HG03175 (cell line): ENCODE results near the gene CAPN12.

Source experiments
- ATAC-seq: cut with Tn5 transposase; IDR thresholded peaks from one replicate; pipeline ENCODE4 v1.9.1; 2021; ENCODE audit warnings: mild to moderate bottlenecking, moderate library complexity; ENCODE audit not compliant: unreplicated experiment

CAPN12 gene

GRCh38 chr19:38698225-38699026 lies 45.8 kb downstream of the CAPN12 start:
- no peak for ATAC-seq

DNA sequence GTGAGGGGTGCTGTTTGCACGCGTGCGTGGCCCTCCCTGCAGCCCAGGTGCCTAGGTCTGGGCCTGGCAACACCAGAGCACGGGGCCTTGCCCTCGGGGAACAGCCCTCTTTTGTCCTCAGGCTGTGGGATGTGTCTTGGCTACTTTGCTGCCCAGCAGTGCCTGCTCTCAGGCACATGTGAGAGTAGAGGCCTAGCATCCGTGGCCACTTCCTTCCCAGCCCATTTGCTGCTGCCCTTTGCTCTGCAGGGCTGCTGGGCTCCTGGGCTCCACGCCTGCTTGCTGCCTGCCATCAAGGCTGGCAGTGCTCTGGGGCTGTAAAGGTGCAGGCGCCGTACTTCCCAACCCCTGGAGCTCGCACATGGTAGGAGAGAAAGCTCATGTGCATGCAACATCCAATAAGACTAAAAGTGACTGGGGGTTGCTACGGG lies 46.6 kb downstream of the CAPN12 start:
- ATAC-seq, result no peak

GRCh38 chr19:38697197-38697596 lies 47.1 kb downstream of the CAPN12 start:
- no peak for ATAC-seq

DNA sequence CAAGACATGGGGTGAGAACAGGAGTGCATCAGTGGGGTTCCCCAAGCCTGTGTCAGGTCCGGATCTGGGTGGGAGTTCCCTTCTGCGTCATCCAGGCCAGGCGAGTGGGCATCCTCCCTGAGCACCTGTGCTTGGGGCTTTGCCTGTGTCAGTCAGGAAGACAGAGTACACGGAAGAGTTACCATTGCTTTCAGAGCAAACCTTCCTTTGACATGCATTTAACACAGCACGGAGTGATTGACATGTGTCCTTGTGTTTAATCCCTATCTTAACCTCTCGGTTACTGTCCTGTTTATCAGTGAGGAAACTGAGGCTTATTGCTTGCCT lies 47.6 kb downstream of the CAPN12 start:
- no peak for ATAC-seq

DNA sequence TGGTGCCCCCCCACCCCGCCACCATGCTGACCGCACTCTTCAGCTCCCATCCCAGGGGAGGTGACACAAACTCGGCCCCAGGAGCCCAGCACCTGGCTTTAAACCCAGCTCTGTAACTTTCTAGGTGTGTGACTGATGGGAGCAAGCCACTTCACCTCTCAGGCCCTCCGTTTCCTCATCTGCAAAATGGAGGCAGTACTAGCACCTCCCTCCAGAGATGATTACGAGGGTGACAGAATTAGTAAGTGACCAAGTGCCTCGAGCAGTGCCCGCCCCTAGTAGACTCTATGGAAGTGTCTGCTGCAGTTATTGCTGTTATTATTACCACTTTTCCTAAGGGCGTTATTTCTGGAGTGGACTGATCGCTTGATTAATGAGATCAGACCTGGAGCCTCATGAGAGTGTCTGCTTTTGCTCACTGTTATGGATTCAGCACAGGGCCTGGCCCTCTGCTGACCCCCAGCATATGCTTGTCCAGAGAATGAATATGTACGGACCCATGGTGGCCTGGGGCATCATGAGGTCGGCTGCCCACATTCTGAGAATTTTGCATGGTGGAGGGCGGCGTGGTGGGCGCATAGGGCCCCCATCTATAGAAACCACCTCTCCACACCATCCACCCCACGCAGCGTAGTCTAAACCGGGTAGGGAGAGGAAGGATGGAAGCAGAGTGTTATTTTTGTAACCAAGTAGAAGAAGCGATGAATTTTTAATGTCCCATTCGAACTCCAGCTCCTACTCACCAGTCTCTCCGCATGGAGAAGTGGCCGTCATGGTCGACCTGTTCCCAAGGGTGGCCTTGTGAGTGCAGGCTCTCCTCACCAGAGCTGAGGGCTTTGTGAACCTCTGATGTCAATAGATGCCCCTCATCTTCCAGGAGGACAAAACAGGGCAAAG lies 48.2 kb downstream of the CAPN12 start:
- ATAC-seq, result no peak

DNA sequence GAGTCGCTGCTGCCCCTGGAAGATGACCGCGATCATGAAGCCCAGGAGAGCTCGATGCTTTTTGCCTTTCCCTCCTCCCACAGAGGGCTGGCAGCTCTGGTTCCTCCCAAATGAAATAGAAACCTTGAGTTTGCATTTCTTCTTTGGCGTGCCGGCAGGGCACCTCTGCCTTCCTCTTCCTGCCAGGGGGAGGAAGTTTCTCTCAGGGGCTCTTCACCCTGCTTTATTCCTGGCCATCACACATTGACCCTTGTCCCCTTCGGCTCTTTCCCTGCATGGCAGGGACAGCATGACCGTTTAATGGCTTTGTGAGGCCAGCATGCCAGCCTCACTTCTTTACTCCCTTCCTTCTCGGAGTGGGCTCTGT lies 49.0 kb downstream of the CAPN12 start:
- ATAC-seq, result no peak

DNA sequence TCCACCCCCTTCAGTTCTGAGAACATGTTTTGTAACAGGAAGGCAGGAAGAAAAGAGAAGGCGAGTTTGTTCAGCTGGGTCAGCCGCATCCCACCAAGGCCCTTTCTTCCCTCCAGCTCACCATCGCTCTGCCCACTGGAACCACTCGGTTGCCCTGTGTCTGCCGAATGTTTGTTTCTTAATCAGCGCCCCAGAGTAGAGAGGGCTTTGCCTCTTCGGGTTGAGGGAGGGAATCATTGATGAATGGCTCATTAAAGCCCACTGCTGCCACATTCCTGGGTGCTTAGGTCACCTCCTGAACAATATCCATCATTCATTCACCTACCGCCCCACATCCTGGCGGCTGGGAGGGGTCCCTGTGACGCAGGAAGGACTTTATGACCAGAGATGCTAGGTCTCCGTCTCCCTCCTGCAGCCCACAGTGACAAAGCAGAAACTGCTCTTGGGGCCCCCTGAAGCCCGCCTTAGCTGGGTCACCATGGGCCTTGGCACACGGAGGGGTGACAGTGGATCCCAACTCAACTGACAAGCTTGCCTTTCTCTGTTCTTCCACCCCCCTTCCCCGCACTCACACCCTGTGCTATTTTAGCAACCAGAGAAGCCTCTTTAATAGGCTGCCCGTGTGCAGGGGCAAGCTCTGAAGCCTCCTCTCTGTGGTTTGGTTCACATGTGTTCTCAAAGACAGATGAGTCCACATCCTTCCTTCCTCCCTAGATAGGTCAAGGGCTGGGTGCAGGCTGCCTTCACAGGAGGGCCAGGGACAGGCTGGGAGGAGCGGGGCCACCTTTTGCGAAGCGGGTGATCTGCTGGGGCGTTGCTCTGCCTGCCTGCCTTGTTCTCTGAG lies 50.7 kb downstream of the CAPN12 start:
- ATAC-seq, result no peak

DNA sequence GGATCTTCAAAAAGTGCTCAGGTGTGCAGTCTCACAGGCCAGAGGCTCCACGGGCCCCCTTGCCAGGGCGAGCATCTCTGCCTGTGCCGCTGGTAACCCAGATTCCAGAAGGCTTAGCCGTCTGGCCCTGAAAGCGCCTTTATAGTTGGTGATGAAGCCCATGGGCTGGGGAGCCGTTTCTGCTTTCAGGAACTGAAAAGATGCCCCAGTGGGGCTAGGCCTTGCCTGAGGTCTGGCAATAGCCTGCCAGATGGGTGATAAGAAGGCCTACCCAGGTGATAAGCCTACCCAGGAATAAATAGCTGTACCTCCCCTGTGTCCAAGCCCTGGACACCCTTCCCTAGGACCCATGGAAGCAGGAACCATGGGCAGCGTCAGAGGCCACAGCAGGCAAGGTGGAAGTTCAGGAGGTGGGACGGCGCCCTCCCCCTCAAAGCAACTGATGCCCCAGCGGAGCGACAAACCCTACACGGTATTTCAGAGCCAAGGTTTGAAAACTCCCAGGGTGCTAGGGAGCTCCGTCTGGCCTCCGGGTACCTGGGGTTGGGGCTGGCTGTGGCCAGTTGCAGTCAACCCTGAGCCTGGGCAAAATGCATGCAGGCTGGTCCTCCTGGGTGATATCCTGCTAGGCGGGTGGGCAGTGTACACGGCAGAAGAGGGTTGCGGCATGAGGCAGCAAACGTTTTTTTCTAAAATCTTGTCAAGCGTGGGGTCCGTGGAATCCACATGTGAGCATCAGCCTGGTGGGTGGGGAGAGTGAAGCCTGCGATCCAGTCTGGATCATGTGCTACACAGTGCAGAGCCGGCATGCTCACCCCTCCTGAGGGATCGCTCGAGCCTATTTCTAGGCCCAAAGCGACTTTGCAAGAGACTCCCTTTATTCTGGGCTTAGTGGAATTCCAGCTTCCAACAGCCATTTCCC lies 51.6 kb downstream of the CAPN12 start:
- ATAC-seq, result no peak

DNA sequence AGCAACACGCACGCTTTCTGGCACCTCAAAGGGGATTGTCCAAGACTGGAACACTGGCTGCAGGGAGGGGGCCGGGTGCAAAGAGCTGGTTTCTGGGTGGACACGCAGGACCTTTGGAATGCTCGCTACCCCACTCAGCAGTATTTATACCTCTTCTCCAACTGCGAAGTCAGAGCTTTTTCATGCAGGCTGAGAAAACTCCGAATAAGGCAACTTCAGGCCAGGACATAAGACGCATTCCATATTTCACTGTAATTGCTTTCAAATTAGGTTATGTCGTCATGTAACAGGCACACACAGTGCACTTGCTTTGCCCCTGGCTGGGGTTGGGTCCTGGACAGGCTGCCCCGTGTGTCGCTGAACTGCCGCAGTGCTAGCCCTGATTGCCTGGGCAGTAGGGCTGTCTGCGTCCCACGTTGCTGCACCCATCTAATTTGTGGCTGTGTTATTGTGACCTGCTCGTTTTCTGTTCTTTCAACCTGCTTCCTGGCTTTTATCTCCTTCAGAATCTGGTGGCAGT lies 52.3 kb downstream of the CAPN12 start:
- ATAC-seq, result no peak

DNA sequence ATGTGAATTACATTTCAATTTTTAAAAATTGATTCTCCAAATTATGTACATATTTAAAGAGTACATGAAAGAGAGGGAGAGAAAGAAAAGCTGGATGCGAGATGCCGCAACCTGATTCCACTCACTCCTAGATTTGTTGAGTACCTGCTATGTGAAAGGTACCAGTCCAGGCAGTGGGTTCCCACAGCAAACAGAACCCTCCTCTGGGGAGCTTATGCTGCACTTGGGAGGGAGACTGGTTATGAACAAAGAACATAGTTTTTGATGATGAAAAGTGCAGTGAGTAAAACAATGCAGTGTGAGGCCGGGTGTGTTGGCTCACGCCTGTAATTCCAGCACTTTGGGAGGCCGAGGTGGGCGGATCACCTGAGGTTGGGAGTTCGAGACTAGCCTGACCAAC lies 53.4 kb downstream of the CAPN12 start:
- no peak for ATAC-seq

DNA sequence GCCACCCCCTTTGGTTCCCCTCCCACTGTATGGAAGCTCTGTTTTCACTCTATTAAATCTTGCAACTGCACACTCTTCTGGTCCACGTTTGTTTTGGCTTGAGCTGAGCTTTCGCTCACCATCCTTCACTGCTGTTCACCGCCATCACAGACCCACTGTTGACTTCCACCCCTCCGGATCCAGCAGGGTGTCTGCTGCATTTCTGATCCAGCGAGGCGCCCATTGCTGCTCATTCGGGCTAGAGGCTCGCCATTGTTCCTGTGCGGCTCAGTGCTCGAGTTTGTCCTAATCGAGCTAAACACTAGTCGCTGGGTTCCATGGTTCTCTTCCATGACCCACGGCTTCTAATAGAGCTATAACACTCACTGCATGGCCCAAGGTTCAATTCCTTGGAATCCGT lies 54.1 kb downstream of the CAPN12 start:
- no peak for ATAC-seq

- no peak for ATAC-seq
These were observed 56.4 kb downstream of the CAPN12 start for GRCh38 chr19:38687837-38688378.

DNA sequence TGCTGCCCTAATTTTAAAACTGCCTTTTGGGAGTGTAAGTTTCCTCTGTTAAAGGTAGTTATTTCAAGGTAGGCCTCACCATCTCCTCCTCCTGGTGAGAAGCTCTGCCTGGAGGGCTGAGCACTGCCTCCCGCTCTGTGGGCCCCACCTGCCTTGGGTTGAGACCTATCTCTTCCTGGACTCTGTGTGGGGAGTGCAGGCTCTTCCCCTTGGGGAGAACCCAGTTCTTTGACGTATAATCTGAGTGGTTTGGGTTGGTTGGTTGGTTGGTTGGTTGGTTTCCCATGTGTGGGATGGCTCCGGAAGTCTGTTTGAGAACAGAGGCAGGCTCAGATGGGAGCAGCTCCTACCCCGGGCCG lies 57.8 kb downstream of the CAPN12 start:
- no peak for ATAC-seq

GRCh38 chr19:38685666-38686529 lies 58.4 kb downstream of the CAPN12 start:
- ATAC-seq, result no peak

GRCh38 chr19:38684862-38685665 lies 59.2 kb downstream of the CAPN12 start:
- no peak for ATAC-seq

- no peak for ATAC-seq
These were observed 60.0 kb downstream of the CAPN12 start for GRCh38 chr19:38684078-38684861.

GRCh38 chr19:38683393-38684077 lies 60.7 kb downstream of the CAPN12 start:
- no peak for ATAC-seq
